ENCODE data around the gene KRT82.

KRT82 gene

GRCh38 chr12:52394836-52395405 is 11.2 kb downstream of the KRT82 start:
- Histone ChIP-seq H3K9ac (ENCODE audit: low read depth, low read length) (no peak overlapping the region), H3K36me3 (ENCODE audit: insufficient read depth, low read length) (no peaks in the 10 kb centered on the region), H3K27me3 (ENCODE audit: insufficient read depth, low read length) (no peaks in the 10 kb centered on the region; the same call in 1 of the 2 replicates), H3K9me3 (ENCODE audit: insufficient read depth, low read depth, low read length) (no peaks in the 10 kb centered on the region), H3K4me3 (ENCODE audit: low read length) (no peak overlapping the region), H3K4me1 (ENCODE audit: insufficient read depth, low read length) (0 out of 2 replicates have a peak, but pooled peaks cover under 1% of the 10 kb centered on the region), H3K27ac (ENCODE audit: low read depth, low read length) (no peak overlapping the region)
- WGBS = 82% methylated on average over 13 of the region's 13 CpGs

- Histone ChIP-seq H3K9ac (ENCODE audit: low read depth, low read length) (no peak overlapping the region), H3K36me3 (ENCODE audit: insufficient read depth, low read length) (no peaks in the 10 kb centered on the region), H3K4me1 (ENCODE audit: insufficient read depth, low read length) (0 out of 2 replicates have a peak, but pooled peaks cover 4% of the 10 kb centered on the region), H3K27me3 (ENCODE audit: insufficient read depth, low read length) (no peaks in the 10 kb centered on the region; the same call in 1 of the 2 replicates), H3K27ac (ENCODE audit: low read depth, low read length) (no peak overlapping the region), H3K9me3 (ENCODE audit: insufficient read depth, low read depth, low read length) (no peaks in the 10 kb centered on the region), H3K4me3 (ENCODE audit: low read length) (no peak overlapping the region)
- 94% methylated on average over 7 of the region's 7 CpGs for WGBS
Observed at GRCh38 chr12:52392465-52393007, 13.6 kb downstream of the KRT82 start.

- no peak overlapping the region for H3K4me3 ChIP-seq (ENCODE audit: low read length)
- H3K27ac ChIP-seq (ENCODE audit: low read depth, low read length) = no peak overlapping the region
- 0 out of 2 replicates have a peak, but pooled peaks cover 4% of the 10 kb centered on the region for H3K4me1 ChIP-seq (ENCODE audit: insufficient read depth, low read length)
- WGBS = 91% methylated on average over 4 of the region's 4 CpGs
- no peaks in the 10 kb centered on the region for H3K9me3 ChIP-seq (ENCODE audit: insufficient read depth, low read depth, low read length)
- H3K27me3 ChIP-seq (ENCODE audit: insufficient read depth, low read length) = no peaks in the 10 kb centered on the region
- H3K36me3 ChIP-seq (ENCODE audit: insufficient read depth, low read length) = no peaks in the 10 kb centered on the region
- no peak overlapping the region for H3K9ac ChIP-seq (ENCODE audit: low read depth, low read length)
Observed at GRCh38 chr12:52391618-52392002, 14.5 kb downstream of the KRT82 start.

GRCh38 chr12:52390739-52391617 is 15.2 kb downstream of the KRT82 start:
- Histone ChIP-seq H3K9me3 (ENCODE audit: insufficient read depth, low read depth, low read length) (no peaks in the 10 kb centered on the region), H3K36me3 (ENCODE audit: insufficient read depth, low read length) (no peaks in the 10 kb centered on the region), H3K27ac (ENCODE audit: low read depth, low read length) (no peak overlapping the region), H3K27me3 (ENCODE audit: insufficient read depth, low read length) (no peaks in the 10 kb centered on the region), H3K4me3 (ENCODE audit: low read length) (no peak overlapping the region), H3K4me1 (ENCODE audit: insufficient read depth, low read length) (0 out of 2 replicates have a peak, but pooled peaks cover 4% of the 10 kb centered on the region), H3K9ac (ENCODE audit: low read depth, low read length) (no peak overlapping the region)
- 64% methylated on average over 11 of the region's 11 CpGs for WGBS

GRCh38 chr12:52389313-52390207 is 16.6 kb downstream of the KRT82 start:
- Histone ChIP-seq H3K9me3 (ENCODE audit: insufficient read depth, low read depth, low read length) (no peaks in the 10 kb centered on the region), H3K27me3 (ENCODE audit: insufficient read depth, low read length) (no peaks in the 10 kb centered on the region), H3K9ac (ENCODE audit: low read depth, low read length) (no peak overlapping the region), H3K4me3 (ENCODE audit: low read length) (no peak overlapping the region), H3K27ac (ENCODE audit: low read depth, low read length) (no peak overlapping the region), H3K4me1 (ENCODE audit: insufficient read depth, low read length) (0 out of 2 replicates have a peak, but pooled peaks cover 4% of the 10 kb centered on the region), H3K36me3 (ENCODE audit: insufficient read depth, low read length) (no peaks in the 10 kb centered on the region)
- 59% methylated on average over 9 of the region's 9 CpGs for WGBS

GRCh38 chr12:52387859-52388258 is 18.3 kb downstream of the KRT82 start:
- H3K9me3 ChIP-seq (ENCODE audit: insufficient read depth, low read depth, low read length) = no peaks in the 10 kb centered on the region
- no peak overlapping the region for H3K27ac ChIP-seq (ENCODE audit: low read depth, low read length)
- H3K27me3 ChIP-seq (ENCODE audit: insufficient read depth, low read length) = no peaks in the 10 kb centered on the region
- WGBS = 86% methylated on average over 2 of the region's 2 CpGs
- no peak overlapping the region for H3K4me3 ChIP-seq (ENCODE audit: low read length)
- H3K4me1 ChIP-seq (ENCODE audit: insufficient read depth, low read length) = 0 out of 2 replicates have a peak, but pooled peaks cover 4% of the 10 kb centered on the region
- no peak overlapping the region for H3K9ac ChIP-seq (ENCODE audit: low read depth, low read length)
- H3K36me3 ChIP-seq (ENCODE audit: insufficient read depth, low read length) = no peaks in the 10 kb centered on the region

- H3K27ac ChIP-seq (ENCODE audit: low read depth, low read length) = no peak within 1 kb of the TSS
- H3K9me3 ChIP-seq (ENCODE audit: insufficient read depth, low read depth, low read length) = no peaks in the 10 kb centered on the region
- no peaks in the 10 kb centered on the region for H3K36me3 ChIP-seq (ENCODE audit: insufficient read depth, low read length)
- 0 out of 2 replicates have a peak, but pooled peaks cover 4% of the 10 kb centered on the region for H3K4me1 ChIP-seq (ENCODE audit: insufficient read depth, low read length)
- WGBS = 95% methylated on average over 11 of the region's 11 CpGs
- no peak within 1 kb of the TSS for H3K9ac ChIP-seq (ENCODE audit: low read depth, low read length)
- no peaks in the 10 kb centered on the region for H3K27me3 ChIP-seq (ENCODE audit: insufficient read depth, low read length)
- H3K4me3 ChIP-seq (ENCODE audit: low read length) = no peak within 1 kb of the TSS
Observed at GRCh38 chr12:52385226-52385702, 20.9 kb downstream of the KRT82 start, which contains the start of gene KRT84. TSS of gene KRT84 (minus strand) at chr12:52385652. CDS start at chr12:52385585, 67 bp downstream.

- Histone ChIP-seq H3K9me3 (ENCODE audit: insufficient read depth, low read depth, low read length) (no peaks in the 10 kb centered on the region), H3K27ac (ENCODE audit: low read depth, low read length) (no peak overlapping the region), H3K36me3 (ENCODE audit: insufficient read depth, low read length) (no peaks in the 10 kb centered on the region), H3K27me3 (ENCODE audit: insufficient read depth, low read length) (peaks cover 3% of the 10 kb centered on the region; the same call in 1 of the 2 replicates), H3K4me1 (ENCODE audit: insufficient read depth, low read length) (no peaks in the 10 kb centered on the region), H3K9ac (ENCODE audit: low read depth, low read length) (no peak overlapping the region), H3K4me3 (ENCODE audit: low read length) (no peak overlapping the region)
- WGBS = 97% methylated on average over 3 of the region's 3 CpGs
Observed at GRCh38 chr12:52383331-52383730, 22.8 kb downstream of the KRT82 start.

GRCh38 chr12:52382854-52383253 is 23.3 kb downstream of the KRT82 start:
- no peaks in the 10 kb centered on the region for H3K36me3 ChIP-seq (ENCODE audit: insufficient read depth, low read length)
- H3K4me3 ChIP-seq (ENCODE audit: low read length) = no peak overlapping the region
- no peaks in the 10 kb centered on the region for H3K9me3 ChIP-seq (ENCODE audit: insufficient read depth, low read depth, low read length)
- no peak overlapping the region for H3K9ac ChIP-seq (ENCODE audit: low read depth, low read length)
- no peak overlapping the region for H3K27ac ChIP-seq (ENCODE audit: low read depth, low read length)
- WGBS = 94% methylated on average over 1 of the region's 2 CpGs
- H3K4me1 ChIP-seq (ENCODE audit: insufficient read depth, low read length) = no peaks in the 10 kb centered on the region
- peaks cover 3% of the 10 kb centered on the region; the same call in 1 of the 2 replicates for H3K27me3 ChIP-seq (ENCODE audit: insufficient read depth, low read length)

- 94% methylated on average over 8 of the region's 8 CpGs for WGBS
- Histone ChIP-seq H3K9me3 (ENCODE audit: insufficient read depth, low read depth, low read length) (no peaks in the 10 kb centered on the region), H3K27ac (ENCODE audit: low read depth, low read length) (no peak overlapping the region), H3K27me3 (ENCODE audit: insufficient read depth, low read length) (peaks cover 3% of the 10 kb centered on the region; the same call in 1 of the 2 replicates), H3K4me3 (ENCODE audit: low read length) (no peak overlapping the region), H3K36me3 (ENCODE audit: insufficient read depth, low read length) (no peaks in the 10 kb centered on the region), H3K4me1 (ENCODE audit: insufficient read depth, low read length) (no peaks in the 10 kb centered on the region), H3K9ac (ENCODE audit: low read depth, low read length) (no peak overlapping the region)
Observed at GRCh38 chr12:52381206-52381605, 24.9 kb downstream of the KRT82 start.

Data from HUES64 (cell line).